HL-60 (cell line): ENCODE measurements around the gene DSCAML1.

Experiments
- CTCF ChIP-seq: IDR thresholded peaks from one replicate; pipeline ENCODE4 v1.5.1; 2011; ENCODE audit warnings: low read length, control low read depth, inconsistent platforms; ENCODE audit not compliant: insufficient read depth
- POLR2AphosphoS5 ChIP-seq: IDR thresholded peaks from 2 replicates; pipeline ENCODE4 v1.6.1; 2012; ENCODE audit warnings: low read depth
- REST ChIP-seq: IDR thresholded peaks from 2 replicates; pipeline ENCODE4 v1.6.1; 2012; ENCODE audit warnings: low read depth; ENCODE audit not compliant: insufficient replicate concordance

GRCh38 chr11:117444711-117445658, 352.0 kb downstream of the DSCAML1 start:
- no peak for TF ChIP-seq CTCF
- TF ChIP-seq POLR2AphosphoS5: no peak
- TF ChIP-seq REST: no peak
